Right cardiac atrium (tissue), 5 donors: ENCODE data around the gene GRM4. TPM values are rescaled to one million over a fixed set of nuclear protein-coding genes. Genes with fewer than 3 reads are reported as not detected.
"Not testable (repeated sequence)": the region's sequence is repeated elsewhere in the genome, so short reads cannot be mapped to it uniquely, and the experiment has no call there.

Experiments
- ATAC-seq, 2 donors: fragments of 200-7000 bp; cut with Tn5 transposase; one replicate each; pipeline versions ENCODE4 v1.8.0 to v1.9.1; 2020; ENCODE audit warnings: moderate library complexity in 2 of 2, mild to moderate bottlenecking in 1 of 2
- DNase-seq, 3 donors: peaks; one replicate each; pipeline ENCODE4 v3.0.0-alpha.2; 2020
- H3K27ac ChIP-seq: one replicate; pipeline ENCODE4 v1.5.1; 2013; ENCODE audit warnings: mild to moderate bottlenecking, low read length, control low read depth, moderate library complexity
- H3K27me3 ChIP-seq: one replicate; pipeline ENCODE4 v1.6.1; 2013; ENCODE audit not compliant: control insufficient read depth, insufficient read depth
- H3K4me1 ChIP-seq: one replicate; pipeline ENCODE4 v1.6.1; 2013; ENCODE audit warnings: low read length; ENCODE audit not compliant: control insufficient read depth, insufficient read depth
- H3K4me3 ChIP-seq: one replicate; pipeline ENCODE4 v1.5.1; 2013; ENCODE audit warnings: low read length, control low read depth
- H3K9me3 ChIP-seq: one replicate; pipeline ENCODE4 v1.6.1; 2013; ENCODE audit warnings: low read length; ENCODE audit not compliant: control insufficient read depth
- WGBS: extraction: QIAGEN DNeasy Blood & Tissue Kit; methylation state at CpG from one replicate; pipeline ENCODE4 v1.1.7; 2013; 5-methylcytosine and 5-hydroxymethylcytosine counted together
- intact Hi-C, 4 donors: fragments of 100-400 bp; cut with DNase I; formaldehyde crosslinking; loops; one replicate each; pipeline versions ENCODE4 v1.11.0 to v1.14.0; 2022 to 2023
- long read RNA-seq, 4 donors: library from polyadenylated mRNA; unstranded; transcript quantifications; one replicate each; pipeline ENCODE4 v2.0.0, GENCODE V29; 2020 to 2021
- polyA plus RNA-seq: library from polyadenylated mRNA; stranded (reverse); fragments of 200-250 nt; gene quantifications from one replicate; pipeline ENCODE4 v1.2.3, GENCODE V29; 2013
- total RNA-seq, 4 donors: library from RNA; stranded (reverse); fragmentation: NEBNext Ultra II Directional; extraction: Animal tissue kit (Norgen Biotek cat#: 25700); gene quantifications; one replicate each; pipeline ENCODE4 v1.2.1, GENCODE V29; 2021
- donor health status: healthy with polysubstance abuse.
- donor health status: DM: no; HTN: yes; CAD: no.
- donor health status: DM: no; HTN: no; CAD: no.
- donor health status: DM: no; HTN: yes; CAD: no; lungs with severe emphysema.
- donor health status: DM: yes; HTN: yes; CAD: no.

The GRM4 gene
- not detected for total RNA-seq
- not detected for polyA plus RNA-seq
- long read RNA-seq, donor 1: 0 reads
- long read RNA-seq, donor 2: 0 reads
- long read RNA-seq, donor 3: 0 reads
- long read RNA-seq, donor 4: 0 reads

GRCh38 chr6:34146021-34146782, at the start of gene GRM4:
Gene GRM4 (minus strand): TSS chr6:34146087. CDS start chr6:34133496, 12,591 bp downstream.
- Histone ChIP-seq H3K27ac (no peak within 1 kb of the TSS), H3K4me1 (peaks cover 4% of the 10 kb centered on the region), H3K4me3 (peak within 1 kb of the TSS; percentile 17), H3K27me3 (no peaks in the 10 kb centered on the region), H3K9me3 (no peaks in the 10 kb centered on the region)
- intact Hi-C loops: loop anchor here in 1 of 4 donors (10.0 kb wide), 1 partner anchor 371 kb away; no protein-coding TSS in a partner anchor
- peak in 1 of 3 donors; percentile 24 for DNase-seq
- 25% methylated on average over 20 of the region's 20 CpGs for WGBS
- no peak for ATAC-seq

- DNase-seq (no peak), ATAC-seq (no peak)
- intact Hi-C loops: loop anchor here in 3 of 4 donors (5.0 to 10.0 kb wide), 4 partner anchors 38 to 410 kb away; partner anchors contain the start of gene HMGA1 (in 1 of the 3)
- no peak overlapping the region for H3K27ac ChIP-seq
- whole genome bisulfite sequencing: 81% methylated on average over 3 of the region's 3 CpGs
- H3K27me3 ChIP-seq: no peaks in the 10 kb centered on the region
- no peaks in the 10 kb centered on the region for H3K4me1 ChIP-seq
- H3K9me3 ChIP-seq: no peaks in the 10 kb centered on the region
- H3K4me3 ChIP-seq: no peak overlapping the region
Measured at GRCh38 chr6:34194772-34195171, 48.9 kb upstream of the GRM4 start.

GRCh38 chr6:34190504-34191122, 44.7 kb upstream of the GRM4 start:
- Histone ChIP-seq H3K9me3 (no peaks in the 10 kb centered on the region), H3K27me3 (no peaks in the 10 kb centered on the region), H3K4me1 (no peaks in the 10 kb centered on the region), H3K27ac (no peak overlapping the region), H3K4me3 (no peak overlapping the region)
- ATAC-seq (no peak), DNase-seq (no peak)
- intact Hi-C loops: loop anchor here in 1 of 4 donors (10.0 kb wide), 1 partner anchor 414 kb away; no protein-coding TSS in a partner anchor
- WGBS: 80% methylated on average over 14 of the region's 14 CpGs

- WGBS: 78% methylated on average over 12 of the region's 12 CpGs
- Histone ChIP-seq H3K4me3 (no peak overlapping the region), H3K9me3 (no peaks in the 10 kb centered on the region), H3K27ac (no peak overlapping the region), H3K27me3 (no peaks in the 10 kb centered on the region), H3K4me1 (no peaks in the 10 kb centered on the region)
- ATAC-seq (no peak), DNase-seq (peak in 1 of 3 donors; percentile 70)
- intact Hi-C loops: loop anchor here in 1 of 4 donors (10.0 kb wide), 1 partner anchor 415 kb away; no protein-coding TSS in a partner anchor
Measured at GRCh38 chr6:34189806-34190503, 44.1 kb upstream of the GRM4 start.

GRCh38 chr6:34184726-34185125, 38.8 kb upstream of the GRM4 start:
- H3K27ac ChIP-seq, H3K4me3 ChIP-seq, ATAC-seq, H3K27me3 ChIP-seq, H3K4me1 ChIP-seq, H3K9me3 ChIP-seq, intact Hi-C loops, DNase-seq: not testable (repeated sequence)
- WGBS: 89% methylated on average over 5 of the region's 5 CpGs

GRCh38 chr6:34182751-34183531, 37.1 kb upstream of the GRM4 start:
- DNase-seq (no peak), ATAC-seq (no peak)
- Histone ChIP-seq H3K27ac (no peak overlapping the region), H3K9me3 (no peaks in the 10 kb centered on the region), H3K4me1 (no peaks in the 10 kb centered on the region), H3K4me3 (no peak overlapping the region), H3K27me3 (no peaks in the 10 kb centered on the region)
- 71% methylated on average over 8 of the region's 8 CpGs for WGBS
- intact Hi-C loops: no loop called here

DNA sequence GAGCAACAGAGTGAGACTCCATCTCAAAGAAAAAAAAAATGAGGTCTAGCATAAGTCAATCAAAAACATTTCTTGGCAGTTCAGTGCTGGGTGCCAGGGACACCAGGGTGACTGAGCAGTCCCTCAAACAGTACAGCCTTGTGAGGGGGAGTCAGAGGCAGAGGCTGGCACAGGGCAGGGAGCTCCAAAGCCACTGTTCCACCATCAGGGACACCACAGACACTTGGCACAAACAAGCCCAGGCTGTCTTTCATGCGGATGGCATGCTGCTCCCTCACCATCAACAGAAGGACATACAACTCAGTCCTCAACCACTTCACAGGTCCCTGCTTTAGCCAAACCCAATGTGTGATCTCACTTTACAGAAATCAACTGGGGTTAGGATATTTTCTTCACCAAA, 36.0 kb upstream of the GRM4 start:
- H3K27ac ChIP-seq: no peak overlapping the region
- WGBS: 79% methylated on average over 1 of the region's 1 CpG
- no peaks in the 10 kb centered on the region for H3K27me3 ChIP-seq
- intact Hi-C loops: no loop called here
- no peak overlapping the region for H3K4me3 ChIP-seq
- ATAC-seq (no peak), DNase-seq (no peak)
- no peaks in the 10 kb centered on the region for H3K9me3 ChIP-seq
- no peaks in the 10 kb centered on the region for H3K4me1 ChIP-seq

DNA sequence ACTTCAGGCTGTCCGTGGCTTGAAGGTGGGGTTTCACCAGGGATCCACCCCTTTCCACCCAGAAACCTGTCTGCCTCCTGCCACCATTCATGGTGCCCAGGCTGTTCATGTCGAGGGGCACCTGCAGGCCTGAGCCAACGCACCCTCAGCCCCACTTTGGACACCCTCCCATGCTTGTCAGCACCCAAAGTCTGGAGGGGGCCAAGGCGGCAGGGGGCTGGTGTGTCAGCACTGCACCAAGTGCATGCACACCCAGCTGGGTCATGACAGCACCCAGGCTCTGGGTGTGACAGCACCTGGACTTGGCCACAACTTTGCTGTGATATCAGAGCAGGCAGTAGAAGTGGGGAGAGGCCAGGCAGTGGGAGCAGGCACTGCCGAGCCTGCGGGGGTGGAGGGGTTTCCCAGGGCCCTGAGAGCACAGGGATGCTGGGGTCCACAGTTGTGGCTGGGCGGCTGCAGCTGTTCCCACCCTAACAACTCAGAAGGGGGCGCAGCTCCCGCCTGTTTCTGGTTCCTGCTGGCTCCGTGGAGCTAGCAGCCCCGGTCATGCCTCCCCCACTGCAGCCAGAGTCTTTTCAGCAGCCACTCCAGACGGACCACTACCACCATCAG, 33.3 kb upstream of the GRM4 start:
- ATAC-seq (no peak), DNase-seq (no peak)
- H3K27me3 ChIP-seq: no peaks in the 10 kb centered on the region
- intact Hi-C loops: no loop called here
- no peaks in the 10 kb centered on the region for H3K4me1 ChIP-seq
- WGBS: 68% methylated on average over 12 of the region's 12 CpGs
- no peak overlapping the region for H3K4me3 ChIP-seq
- no peaks in the 10 kb centered on the region for H3K9me3 ChIP-seq
- no peak overlapping the region for H3K27ac ChIP-seq

DNA sequence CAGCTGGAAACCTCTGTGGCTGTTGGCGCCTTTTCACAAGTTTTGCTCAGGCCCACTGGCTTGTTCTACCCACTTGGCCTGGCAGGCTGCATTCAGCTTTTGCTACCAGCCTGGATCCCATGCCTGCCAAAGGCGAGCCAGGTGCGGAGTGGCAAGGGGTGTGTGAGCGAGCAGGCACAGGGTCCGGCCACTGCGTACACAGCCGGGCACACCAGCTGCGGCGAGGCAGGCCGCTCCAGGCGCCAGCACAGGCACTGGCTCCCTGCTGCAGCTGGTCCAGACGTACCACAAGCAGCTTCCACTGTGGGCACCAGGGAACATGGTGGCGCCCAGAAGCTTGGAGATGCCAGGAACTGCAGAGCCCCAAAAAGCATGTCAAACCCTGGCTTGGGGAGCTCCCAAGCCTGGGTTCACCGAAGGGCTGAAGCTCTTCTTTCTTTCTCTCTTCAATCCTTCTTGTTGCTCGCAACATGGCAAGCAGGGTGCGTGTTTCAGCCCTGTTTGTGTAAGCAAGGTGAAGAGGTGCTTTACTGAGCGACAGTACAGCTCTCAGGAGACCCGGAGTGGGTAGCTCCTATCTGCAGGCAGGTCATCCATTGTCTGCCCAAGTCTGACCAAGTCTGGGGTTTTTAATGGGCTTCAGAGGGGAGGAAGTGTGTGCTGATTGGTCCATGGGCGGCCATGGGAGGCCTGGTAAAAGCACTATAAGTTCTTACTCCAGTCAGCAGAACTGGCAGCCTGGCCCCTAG, 32.6 kb upstream of the GRM4 start:
- Histone ChIP-seq H3K9me3 (no peaks in the 10 kb centered on the region), H3K27me3 (no peaks in the 10 kb centered on the region), H3K27ac (no peak overlapping the region), H3K4me1 (no peaks in the 10 kb centered on the region), H3K4me3 (no peak overlapping the region)
- DNase-seq (no peak), ATAC-seq (no peak)
- intact Hi-C loops: no loop called here
- WGBS: 94% methylated on average over 19 of the region's 19 CpGs
